ENCODE results near the gene FAM174C.

The FAM174C gene

GRCh38 chr19:1268226-1269064 is 6.9 kb upstream of the FAM174C start:
- POLR2A ChIA-PET, result interaction anchor here (0.6 to 6.9 kb wide), 93 partner anchors 8 to 480 kb away, joined by 3 to 375 read pairs (median 5); partner anchors contain the start of genes ABCA7, ATP5F1D, CBARP and CNN2
- DNase-seq (ENCODE audit: extremely low spot score), result no peak
- CTCF ChIA-PET, result interaction anchor here (0.8 to 7.3 kb wide), 3 partner anchors 12 to 23 kb away, joined by 4 to 149 read pairs (median 4); no protein-coding TSS in a partner anchor
- TF ChIP-seq ELF4 (IDR thresholded peaks at IDR 0.05) (no peak), NFRKB (IDR thresholded peaks at IDR 0.05) (no peak), TARDBP (IDR thresholded peaks at IDR 0.05) (peak; percentile 58; the same call in 1 of the 2 replicates)

- TF ChIP-seq ELF4 (IDR thresholded peaks at IDR 0.05) (peak; percentile 77; the same call in 1 of the 2 replicates), FOXM1 (IDR thresholded peaks at IDR 0.05; ENCODE audit: borderline replicate concordance) (peak; percentile 63; the same call in 1 of the 2 replicates), ZNF384 (IDR thresholded peaks at IDR 0.05) (no peak)
- peak; percentile 94 for DNase-seq (ENCODE audit: extremely low spot score)
- ChIA-PET POLR2A (interaction anchor here (0.6 to 6.9 kb wide), 92 partner anchors 9 to 480 kb away, joined by 3 to 375 read pairs (median 5); partner anchors contain the start of genes ABCA7, ATP5F1D, CBARP and CNN2), CTCF (interaction anchor here (0.8 to 7.3 kb wide), 3 partner anchors 11 to 24 kb away, joined by 4 to 149 read pairs (median 4); no protein-coding TSS in a partner anchor)
Observed at GRCh38 chr19:1269065-1269477, 6.3 kb upstream of the FAM174C start, which contains the start of gene CIRBP. TSS of gene CIRBP (plus strand) at chr19:1269332. CDS start at chr19:1270934, 1,602 bp downstream.

GRCh38 chr19:1269478-1270212 is 5.7 kb upstream of the FAM174C start:
- peak; percentile 73 for DNase-seq (ENCODE audit: extremely low spot score)
- ChIA-PET CTCF (interaction anchor here (0.8 to 7.3 kb wide), 3 partner anchors 10 to 24 kb away, joined by 4 to 149 read pairs (median 4); no protein-coding TSS in a partner anchor), POLR2A (interaction anchor here (0.8 to 6.9 kb wide), 48 partner anchors 8 to 481 kb away, joined by 3 to 375 read pairs (median 6); partner anchors contain the start of genes ABCA7, ATP5F1D, CBARP and CNN2)
- TF ChIP-seq PKNOX1 (IDR thresholded peaks at IDR 0.05) (peak; percentile 53; the same call in 1 of the 2 replicates), BHLHE40 (IDR thresholded peaks at IDR 0.05; ENCODE audit: borderline replicate concordance) (no peak), TARDBP (IDR thresholded peaks at IDR 0.05) (no peak), HDGF (IDR thresholded peaks at IDR 0.05; ENCODE audit: borderline replicate concordance) (no peak), ARNT (IDR thresholded peaks at IDR 0.05) (peak; percentile 52; the same call in 1 of the 2 replicates), ZNF384 (IDR thresholded peaks at IDR 0.05) (no peak), CTBP1 (IDR thresholded peaks at IDR 0.05; ENCODE audit: borderline replicate concordance) (no peak), ELF4 (IDR thresholded peaks at IDR 0.05) (no peak), L3MBTL2 (conservative IDR thresholded peaks at IDR 0.05) (peak; percentile 69), SP1 (IDR thresholded peaks at IDR 0.05) (no peak), FOXA1 (IDR thresholded peaks at IDR 0.05) (no peak), LEF1 (IDR thresholded peaks at IDR 0.05; ENCODE audit: borderline replicate concordance) (0 out of 2 replicates have a peak, but pooled peaks have one; percentile 89), FOXM1 (IDR thresholded peaks at IDR 0.05; ENCODE audit: borderline replicate concordance) (no peak), SUZ12 (IDR thresholded peaks at IDR 0.05) (no peak)

- CTCF ChIA-PET, result no interaction called here
Observed at GRCh38 chr19:1270213-1270853, 5.0 kb upstream of the FAM174C start.

GRCh38 chr19:1270854-1271527 is 4.3 kb upstream of the FAM174C start:
- TF ChIP-seq L3MBTL2 (conservative IDR thresholded peaks at IDR 0.05) (no peak), FOXA1 (IDR thresholded peaks at IDR 0.05) (no peak), SUZ12 (IDR thresholded peaks at IDR 0.05) (no peak), HDGF (IDR thresholded peaks at IDR 0.05; ENCODE audit: borderline replicate concordance) (no peak)
- ChIA-PET POLR2A (interaction anchor here (1.4 kb wide), 1 partner anchor 26 kb away, joined by 4 read pairs; no protein-coding TSS in a partner anchor), CTCF (interaction anchor here (1.5 kb wide), 1 partner anchor 27 kb away, joined by 8 read pairs; no protein-coding TSS in a partner anchor)
- no peak for DNase-seq (ENCODE audit: extremely low spot score)

More at GRCh38 chr19:1270213-1270853, 5.0 kb upstream of the FAM174C start:
- TF ChIP-seq SUZ12 (IDR thresholded peaks at IDR 0.05) (no peak), ARNT (IDR thresholded peaks at IDR 0.05) (no peak), SP1 (IDR thresholded peaks at IDR 0.05) (no peak), CTBP1 (IDR thresholded peaks at IDR 0.05; ENCODE audit: borderline replicate concordance) (no peak), ZNF384 (IDR thresholded peaks at IDR 0.05) (no peak), ELF4 (IDR thresholded peaks at IDR 0.05) (no peak), BHLHE40 (IDR thresholded peaks at IDR 0.05; ENCODE audit: borderline replicate concordance) (no peak), FOXK2 (IDR thresholded peaks at IDR 0.05) (no peak)
- POLR2A ChIA-PET, result interaction anchor here (1.4 to 1.7 kb wide), 5 partner anchors 16 to 225 kb away, joined by 4 to 157 read pairs (median 12); no protein-coding TSS in a partner anchor
- no peak for DNase-seq (ENCODE audit: extremely low spot score)
